ENCODE measurements around the gene CST4. TPM values are rescaled to one million over a fixed set of nuclear protein-coding genes. Genes with fewer than 3 reads are reported as not detected.
"Not testable (repeated sequence)": the region's sequence is repeated elsewhere in the genome, so short reads cannot be mapped to it uniquely, and the experiment has no call there.

Gene CST4
- total and polyA plus RNA-seq, 10 of the 15 experiments (the other 5 are each of a cell fraction or from before 2014, with no cell fraction given), result not detected

- H3K9me3 ChIP-seq (replicated peaks; ENCODE audit: control insufficient read depth, insufficient read depth, low read length); RAD21 ChIA-PET (ENCODE audit: unreplicated experiment); DNase-seq (ENCODE audit: low read depth, low spot score); ATAC-seq; H3K27ac ChIP-seq (ENCODE audit: control insufficient read depth, insufficient read depth); H3K27me3 ChIP-seq (replicated peaks in 1 of 2; ENCODE audit: control insufficient read depth in 2 of 2, insufficient read depth in 2 of 2, low read length in 1 of 2); H3K36me3 ChIP-seq (ENCODE audit: control insufficient read depth in 2 of 2, insufficient read depth in 2 of 2, low read length in 1 of 2); H3K4me2 ChIP-seq (ENCODE audit: control insufficient read depth, insufficient read depth); H3K9ac ChIP-seq (ENCODE audit: control insufficient read depth, insufficient read depth, low read length); H3K4me3 ChIP-seq; POLR2A ChIA-PET; in situ Hi-C loops (cut with MboI); H3K4me1 ChIP-seq (ENCODE audit: control insufficient read depth, insufficient read depth, low read length); H3K79me2 ChIP-seq (ENCODE audit: control insufficient read depth, insufficient read depth, low read length); BruUV-seq (replicated peaks); FAIRE-seq; H2AFZ ChIP-seq (ENCODE audit: control insufficient read depth, low read depth, low read length); intact Hi-C loops (cut with micrococcal nuclease; ENCODE audit: unreplicated experiment); SMC1A ChIA-PET (ENCODE audit: uncharacterized antibody, unreplicated experiment); CTCF ChIA-PET; H4K20me1 ChIP-seq (ENCODE audit: control insufficient read depth, insufficient read depth): not testable (repeated sequence)
- 33% methylated on average over 1 of the region's 1 CpG for WGBS (ENCODE audit: insufficient coverage, insufficient replicate concordance, low lambda C conversion rate, missing lambda C conversion rate)
These were observed 45.6 kb upstream of the CST4 start for GRCh38 chr20:23734440-23734839.

DNA sequence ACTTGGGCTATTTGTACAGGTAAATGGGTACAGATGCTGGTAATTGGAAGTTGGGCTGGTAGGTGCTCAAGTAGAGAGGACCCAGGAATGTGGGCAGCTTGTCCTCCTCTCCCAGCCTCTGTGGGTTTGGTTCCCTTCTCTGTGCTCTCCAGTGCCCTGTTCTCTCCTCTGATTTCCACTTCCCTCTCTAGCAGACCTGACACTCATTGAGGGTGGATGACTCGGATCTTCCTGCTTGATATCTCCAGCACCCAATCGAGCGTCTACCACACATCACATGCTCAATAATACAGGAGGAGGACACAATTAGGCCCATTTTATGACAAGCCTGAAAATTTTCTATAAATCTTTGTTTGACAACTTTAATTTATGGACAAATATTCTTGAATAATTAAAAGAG, 38.2 kb upstream of the CST4 start:
- Histone ChIP-seq H3K4me1 (ENCODE audit: control insufficient read depth, insufficient read depth, low read length) (no peaks in the 10 kb centered on the region), H3K4me2 (ENCODE audit: control insufficient read depth, insufficient read depth) (no peak overlapping the region), H3K79me2 (ENCODE audit: control insufficient read depth, insufficient read depth, low read length) (no peaks in the 10 kb centered on the region), H3K27me3 (replicated peaks in 1 of 2; ENCODE audit: control insufficient read depth in 2 of 2, insufficient read depth in 2 of 2, low read length in 1 of 2) (no peaks in the 10 kb centered on the region; a peak in 1 of 4 replicates), H3K9me3 (replicated peaks; ENCODE audit: control insufficient read depth, insufficient read depth, low read length) (no peaks in the 10 kb centered on the region), H4K20me1 (ENCODE audit: control insufficient read depth, insufficient read depth) (no peaks in the 10 kb centered on the region), H3K27ac (ENCODE audit: control insufficient read depth, insufficient read depth) (no peak overlapping the region), H3K4me3 (no peak overlapping the region), H2AFZ (ENCODE audit: control insufficient read depth, low read depth, low read length) (no peak overlapping the region), H3K9ac (ENCODE audit: control insufficient read depth, insufficient read depth, low read length) (no peak overlapping the region), H3K36me3 (ENCODE audit: control insufficient read depth in 2 of 2, insufficient read depth in 2 of 2, low read length in 1 of 2) (no peaks in the 10 kb centered on the region)
- ChIA-PET SMC1A (ENCODE audit: uncharacterized antibody, unreplicated experiment) (interaction anchor here (0.6 kb wide), 1 partner anchor 1265 kb away, joined by 3 read pairs; no protein-coding TSS in a partner anchor), POLR2A (no interaction called here), CTCF (no interaction called here), RAD21 (ENCODE audit: unreplicated experiment) (no interaction called here)
- WGBS (ENCODE audit: insufficient coverage, insufficient replicate concordance, low lambda C conversion rate, missing lambda C conversion rate), result 12% methylated on average over 3 of the region's 3 CpGs
- in situ Hi-C loops (cut with MboI), result no loop called here
- ATAC-seq (no peak), DNase-seq (ENCODE audit: low read depth, low spot score) (no peak), FAIRE-seq (no peak)
- no TSS peak for BruUV-seq (replicated peaks)
- intact Hi-C loops (cut with micrococcal nuclease; ENCODE audit: unreplicated experiment), result no loop called here
- TF ChIP-seq, protein P1, sequence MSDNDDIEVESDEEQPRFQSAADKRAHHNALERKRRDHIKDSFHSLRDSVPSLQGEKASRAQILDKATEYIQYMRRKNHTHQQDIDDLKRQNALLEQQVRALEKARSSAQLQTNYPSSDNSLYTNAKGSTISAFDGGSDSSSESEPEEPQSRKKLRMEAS (IDR thresholded peaks at IDR 0.05; ENCODE audit: low read depth, low read length), result no peak
- TF ChIP-seq ATF7 (IDR thresholded peaks at IDR 0.05; ENCODE audit: low read depth), result no peak
- no peak for TF ChIP-seq POLR2AphosphoS2 (IDR thresholded peaks at IDR 0.05; ENCODE audit: low read depth, low read length)

All from GM12878 (cell line).